DMS114 treated with DMSO at 0.1 percent for 48 hours (cell line): ENCODE results near the gene CBX1.
"Not testable (repeated sequence)": the region's sequence is repeated elsewhere in the genome, so short reads cannot be mapped to it uniquely, and the experiment has no call there.

ENCODE experiments used
- DNase-seq: peaks from one replicate; lab custom pipeline; 2025; ENCODE audit not compliant: unreplicated experiment; lab: John Stamatoyannopoulos, UW

The CBX1 gene

GRCh38 chr17:48123776-48124388, 22.6 kb upstream of the CBX1 start:
- no peak for DNase-seq

- DNase-seq = no peak
Observed at GRCh38 chr17:48123111-48123510, 21.8 kb upstream of the CBX1 start.

GRCh38 chr17:48122665-48123045, 21.4 kb upstream of the CBX1 start:
- no peak for DNase-seq

- DNase-seq = no peak
Observed at GRCh38 chr17:48121923-48122664, 20.8 kb upstream of the CBX1 start.

- DNase-seq = no peak
Observed at GRCh38 chr17:48113201-48113676, 12.0 kb upstream of the CBX1 start.

- DNase-seq = no peak
Observed at GRCh38 chr17:48111937-48112241, 10.6 kb upstream of the CBX1 start.

GRCh38 chr17:48110761-48111160, 9.5 kb upstream of the CBX1 start:
- DNase-seq = no peak

GRCh38 chr17:48107137-48108055, 6.1 kb upstream of the CBX1 start, which contains the start of gene SNX11:
Gene SNX11, plus strand, starts transcription at chr17:48107766. Its CDS starts 4,278 bp downstream, at chr17:48112044.
- DNase-seq = peak; percentile 79

GRCh38 chr17:48106802-48107136, 5.5 kb upstream of the CBX1 start:
- no peak for DNase-seq

- DNase-seq = no peak
Observed at GRCh38 chr17:48104440-48104839, 3.2 kb upstream of the CBX1 start.

GRCh38 chr17:48102798-48103715, 1.8 kb upstream of the CBX1 start:
- DNase-seq = no peak

- DNase-seq = no peak
Observed at GRCh38 chr17:48102043-48102750, 919 bp upstream of the CBX1 start.

- DNase-seq = peak; percentile 52
Observed at GRCh38 chr17:48100591-48101011, 677 bp downstream of the CBX1 start.

GRCh38 chr17:48100160-48100559, 1.1 kb downstream of the CBX1 start:
- no peak for DNase-seq

GRCh38 chr17:48095611-48096010, 5.7 kb downstream of the CBX1 start:
- DNase-seq = no peak

GRCh38 chr17:48093341-48094045, 7.8 kb downstream of the CBX1 start:
- DNase-seq = no peak

- no peak for DNase-seq
Observed at GRCh38 chr17:48084932-48085331, 16.3 kb downstream of the CBX1 start.

- no peak for DNase-seq
Observed at GRCh38 chr17:48081858-48082257, 19.4 kb downstream of the CBX1 start.

- DNase-seq = not testable (repeated sequence)
Observed at GRCh38 chr17:48077152-48077551, 24.1 kb downstream of the CBX1 start.
